WTC11 (cell line): ENCODE data around the gene AAGAB. TPM values are rescaled to one million over a fixed set of nuclear protein-coding genes. Genes with fewer than 3 reads are reported as not detected.
A peak's percentile ranks its signal among the peaks of the same experiment; 100 is the strongest.

ENCODE experiments used
- ATAC-seq: fragments of 200-7000 bp; cut with Tn5 transposase; 2 replicates; pipeline ENCODE4 v1.10.0; 2021; ENCODE audit warnings: mild to moderate bottlenecking, moderate library complexity
- CTCF ChIA-PET: fragments of 300-600 bp; sonication (Branson Sonifier 250); formaldehyde crosslinking; loops from one replicate; lab custom pipeline; 2021; ENCODE audit warnings: antibody characterized with exemption; lab: Charles Lee
- POLR2A ChIA-PET: fragments of 350-600 bp; sonication (Branson Sonifier 250); formaldehyde crosslinking; loops from one replicate; lab custom pipeline; 2021; ENCODE audit warnings: antibody characterized with exemption; lab: Charles Lee
- DNase-seq: peaks from one replicate; pipeline ENCODE4 v3.0.0; 2021; ENCODE audit warnings: low spot score
- H3K27ac Mint-ChIP-seq: 2 replicates; pipeline ENCODE4 v1.8.0; 2021; ENCODE audit warnings: mixed read lengths
- H3K27me3 Mint-ChIP-seq: 2 replicates; pipeline ENCODE4 v1.8.0; 2021; ENCODE audit warnings: low read depth, mild to moderate bottlenecking, moderate library complexity, mixed read lengths
- H3K36me3 Mint-ChIP-seq: 2 replicates; pipeline ENCODE4 v1.8.0; 2021; ENCODE audit warnings: mixed read lengths
- H3K4me1 Mint-ChIP-seq: 2 replicates; pipeline ENCODE4 v1.8.0; 2022; ENCODE audit warnings: mixed read lengths
- H3K4me3 Mint-ChIP-seq: 2 replicates; pipeline ENCODE4 v1.8.0; 2021; ENCODE audit warnings: mild to moderate bottlenecking, moderate library complexity, mixed read lengths
- H3K9me3 Mint-ChIP-seq: 2 replicates; pipeline ENCODE4 v1.8.0; 2021; ENCODE audit warnings: mixed read lengths
- CREB1 ChIP-seq: sonication (generic); formaldehyde crosslinking; IDR thresholded peaks from 2 replicates; pipeline ENCODE4 v1.8.0; 2023; ENCODE audit warnings: mild to moderate bottlenecking, missing genetic modification reagents
- FOXJ3 ChIP-seq: sonication (generic); formaldehyde crosslinking; IDR thresholded peaks from 2 replicates; pipeline ENCODE4 v1.9.0; 2021; ENCODE audit warnings: missing genetic modification reagents, mild to moderate bottlenecking, borderline replicate concordance
- HMGA2 ChIP-seq: fragments of 250-450 bp; sonication (Bioruptor Pico); IDR thresholded peaks from 2 replicates; pipeline ENCODE4 v1.4.0; 2021; ENCODE audit warnings: mild to moderate bottlenecking, moderate library complexity
- JAZF1 ChIP-seq: fragments of 250-450 bp; sonication (Bioruptor Pico); IDR thresholded peaks from 2 replicates; pipeline ENCODE4 v1.9.0; 2021; ENCODE audit warnings: moderate library complexity, mild to moderate bottlenecking, inconsistent platforms
- NFE2L1 ChIP-seq: sonication (generic); formaldehyde crosslinking; IDR thresholded peaks from 2 replicates; pipeline ENCODE4 v1.8.1; 2023; ENCODE audit warnings: missing genetic modification reagents
- NFYB ChIP-seq: sonication (generic); formaldehyde crosslinking; conservative IDR thresholded peaks from 2 replicates; pipeline ENCODE4 v1.8.0; 2022; ENCODE audit warnings: low read depth, missing genetic modification reagents
- OVOL2 ChIP-seq: fragments of 250-450 bp; sonication (Bioruptor Pico); IDR thresholded peaks from 2 replicates; pipeline ENCODE4 v1.9.0; 2021; ENCODE audit warnings: mild to moderate bottlenecking, borderline replicate concordance
- RORB ChIP-seq: fragments of 250-450 bp; sonication (Bioruptor Pico); IDR thresholded peaks from 2 replicates; pipeline ENCODE4 v1.9.0; 2021; ENCODE audit warnings: mild to moderate bottlenecking
- SOX15 ChIP-seq: fragments of 250-450 bp; sonication (Bioruptor Pico); IDR thresholded peaks from 2 replicates; pipeline ENCODE4 v1.9.0; 2021; ENCODE audit warnings: mild to moderate bottlenecking
- SP1 ChIP-seq: sonication (generic); formaldehyde crosslinking; conservative IDR thresholded peaks from 2 replicates; pipeline ENCODE4 v1.8.1; 2022; ENCODE audit warnings: missing genetic modification reagents
- TEAD1 ChIP-seq: sonication (generic); formaldehyde crosslinking; IDR thresholded peaks from 2 replicates; pipeline ENCODE4 v1.8.0; 2022; ENCODE audit warnings: mild to moderate bottlenecking, missing genetic modification reagents
- ZNF232 ChIP-seq: sonication (generic); formaldehyde crosslinking; IDR thresholded peaks from 2 replicates; pipeline ENCODE4 v1.8.0; 2022; ENCODE audit warnings: mild to moderate bottlenecking, missing genetic modification reagents
- ZNF317 ChIP-seq: sonication (generic); formaldehyde crosslinking; IDR thresholded peaks from 2 replicates; pipeline ENCODE4 v1.8.1; 2023; ENCODE audit warnings: low read depth, mild to moderate bottlenecking, moderate library complexity, missing genetic modification reagents, borderline replicate concordance
- ZNF416 ChIP-seq: fragments of 250-450 bp; sonication (Bioruptor Pico); IDR thresholded peaks from 2 replicates; pipeline ENCODE4 v1.9.0; 2021; ENCODE audit warnings: mild to moderate bottlenecking, inconsistent platforms
- ZNF423 ChIP-seq: fragments of 250-450 bp; sonication (Bioruptor Pico); IDR thresholded peaks from 2 replicates; pipeline ENCODE4 v2.1.2; 2022; ENCODE audit warnings: mild to moderate bottlenecking, moderate library complexity
- total RNA-seq: library from RNA; stranded (reverse); gene quantifications from 3 replicates; pipeline ENCODE4 v1.2.3, GENCODE V29; 2021
- TF ChIP-seq, protein P1 (sequence below): sonication (generic); formaldehyde crosslinking; IDR thresholded peaks from 2 replicates; pipeline ENCODE4 v1.8.0; 2023; ENCODE audit warnings: mild to moderate bottlenecking, missing genetic modification reagents
- TF ChIP-seq, protein P2 (sequence below): fragments of 250-450 bp; sonication (Bioruptor Pico); IDR thresholded peaks from 2 replicates; pipeline ENCODE4 v1.9.0; 2021; ENCODE audit warnings: mild to moderate bottlenecking
- TF ChIP-seq, protein P3 (sequence below): sonication (generic); formaldehyde crosslinking; IDR thresholded peaks from 2 replicates; pipeline ENCODE4 v1.8.1; 2022; ENCODE audit warnings: low read depth, missing genetic modification reagents, borderline replicate concordance
- TF ChIP-seq, protein P4 (sequence below): fragments of 200-600 bp; IDR thresholded peaks from 2 replicates; pipeline ENCODE4 v1.8.0; 2022; ENCODE audit warnings: antibody characterized with exemption
- TF ChIP-seq, protein P5 (sequence below): sonication (generic); formaldehyde crosslinking; IDR thresholded peaks from 2 replicates; pipeline ENCODE4 v1.8.0; 2023; ENCODE audit warnings: missing genetic modification reagents, mild to moderate bottlenecking, borderline replicate concordance

AAGAB gene
- total RNA-seq, 1 experiment from 2014 or later: 41.7 TPM

DNA sequence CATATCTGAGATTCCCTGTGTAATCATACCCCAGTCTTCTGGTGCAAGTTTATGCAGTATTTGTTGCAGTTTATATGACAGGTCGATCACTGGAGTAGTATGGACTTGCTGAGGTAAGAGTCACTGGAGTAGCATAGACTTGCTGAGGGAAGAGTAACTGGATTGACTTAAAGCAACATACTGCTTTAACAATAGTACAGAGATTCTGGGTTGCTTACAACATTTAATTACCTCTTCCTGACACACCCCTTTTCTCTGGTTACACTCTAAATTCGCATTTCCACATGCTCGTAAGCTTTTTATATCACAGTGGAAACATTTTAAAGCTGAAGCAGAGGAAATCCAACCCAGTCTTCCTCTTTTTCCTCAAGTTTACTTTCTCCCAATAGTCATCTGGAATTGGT lies 11.8 kb downstream of the AAGAB start:
- Mint-ChIP-seq H3K36me3 (peaks cover 25% of the 10 kb centered on the region), H3K4me3 (no peak overlapping the region), H3K27me3 (no peaks in the 10 kb centered on the region), H3K27ac (no peak overlapping the region), H3K9me3 (peaks cover 15% of the 10 kb centered on the region), H3K4me1 (peaks cover 34% of the 10 kb centered on the region)
- ChIA-PET CTCF (interaction anchor here (0.6 kb wide), 1 partner anchor 320 kb away, joined by 3 read pairs; no protein-coding TSS in a partner anchor), POLR2A (no interaction called here)
- ATAC-seq (0 out of 2 replicates have a peak, but pooled peaks have one; percentile 20), DNase-seq (no peak)
- TF ChIP-seq ZNF232 (CRISPR knock-in tag) (no peak), HMGA2 (no peak), RORB (CRISPR knock-in tag) (no peak), FOXJ3 (CRISPR knock-in tag) (no peak), TEAD1 (no peak), NFYB (CRISPR knock-in tag) (no peak), SP1 (CRISPR knock-in tag) (no peak), ZNF317 (CRISPR knock-in tag) (no peak), JAZF1 (CRISPR knock-in tag) (no peak), ZNF423 (CRISPR knock-in tag) (no peak), CREB1 (CRISPR knock-in tag) (no peak), OVOL2 (CRISPR knock-in tag) (no peak)
- TF ChIP-seq, protein P1, sequence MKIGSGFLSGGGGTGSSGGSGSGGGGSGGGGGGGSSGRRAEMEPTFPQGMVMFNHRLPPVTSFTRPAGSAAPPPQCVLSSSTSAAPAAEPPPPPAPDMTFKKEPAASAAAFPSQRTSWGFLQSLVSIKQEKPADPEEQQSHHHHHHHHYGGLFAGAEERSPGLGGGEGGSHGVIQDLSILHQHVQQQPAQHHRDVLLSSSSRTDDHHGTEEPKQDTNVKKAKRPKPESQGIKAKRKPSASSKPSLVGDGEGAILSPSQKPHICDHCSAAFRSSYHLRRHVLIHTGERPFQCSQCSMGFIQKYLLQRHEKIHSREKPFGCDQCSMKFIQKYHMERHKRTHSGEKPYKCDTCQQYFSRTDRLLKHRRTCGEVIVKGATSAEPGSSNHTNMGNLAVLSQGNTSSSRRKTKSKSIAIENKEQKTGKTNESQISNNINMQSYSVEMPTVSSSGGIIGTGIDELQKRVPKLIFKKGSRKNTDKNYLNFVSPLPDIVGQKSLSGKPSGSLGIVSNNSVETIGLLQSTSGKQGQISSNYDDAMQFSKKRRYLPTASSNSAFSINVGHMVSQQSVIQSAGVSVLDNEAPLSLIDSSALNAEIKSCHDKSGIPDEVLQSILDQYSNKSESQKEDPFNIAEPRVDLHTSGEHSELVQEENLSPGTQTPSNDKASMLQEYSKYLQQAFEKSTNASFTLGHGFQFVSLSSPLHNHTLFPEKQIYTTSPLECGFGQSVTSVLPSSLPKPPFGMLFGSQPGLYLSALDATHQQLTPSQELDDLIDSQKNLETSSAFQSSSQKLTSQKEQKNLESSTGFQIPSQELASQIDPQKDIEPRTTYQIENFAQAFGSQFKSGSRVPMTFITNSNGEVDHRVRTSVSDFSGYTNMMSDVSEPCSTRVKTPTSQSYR (CRISPR knock-in tag): no peak
- TF ChIP-seq, protein P2, sequence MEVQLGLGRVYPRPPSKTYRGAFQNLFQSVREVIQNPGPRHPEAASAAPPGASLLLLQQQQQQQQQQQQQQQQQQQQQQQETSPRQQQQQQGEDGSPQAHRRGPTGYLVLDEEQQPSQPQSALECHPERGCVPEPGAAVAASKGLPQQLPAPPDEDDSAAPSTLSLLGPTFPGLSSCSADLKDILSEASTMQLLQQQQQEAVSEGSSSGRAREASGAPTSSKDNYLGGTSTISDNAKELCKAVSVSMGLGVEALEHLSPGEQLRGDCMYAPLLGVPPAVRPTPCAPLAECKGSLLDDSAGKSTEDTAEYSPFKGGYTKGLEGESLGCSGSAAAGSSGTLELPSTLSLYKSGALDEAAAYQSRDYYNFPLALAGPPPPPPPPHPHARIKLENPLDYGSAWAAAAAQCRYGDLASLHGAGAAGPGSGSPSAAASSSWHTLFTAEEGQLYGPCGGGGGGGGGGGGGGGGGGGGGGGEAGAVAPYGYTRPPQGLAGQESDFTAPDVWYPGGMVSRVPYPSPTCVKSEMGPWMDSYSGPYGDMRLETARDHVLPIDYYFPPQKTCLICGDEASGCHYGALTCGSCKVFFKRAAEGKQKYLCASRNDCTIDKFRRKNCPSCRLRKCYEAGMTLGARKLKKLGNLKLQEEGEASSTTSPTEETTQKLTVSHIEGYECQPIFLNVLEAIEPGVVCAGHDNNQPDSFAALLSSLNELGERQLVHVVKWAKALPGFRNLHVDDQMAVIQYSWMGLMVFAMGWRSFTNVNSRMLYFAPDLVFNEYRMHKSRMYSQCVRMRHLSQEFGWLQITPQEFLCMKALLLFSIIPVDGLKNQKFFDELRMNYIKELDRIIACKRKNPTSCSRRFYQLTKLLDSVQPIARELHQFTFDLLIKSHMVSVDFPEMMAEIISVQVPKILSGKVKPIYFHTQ: no peak

DNA sequence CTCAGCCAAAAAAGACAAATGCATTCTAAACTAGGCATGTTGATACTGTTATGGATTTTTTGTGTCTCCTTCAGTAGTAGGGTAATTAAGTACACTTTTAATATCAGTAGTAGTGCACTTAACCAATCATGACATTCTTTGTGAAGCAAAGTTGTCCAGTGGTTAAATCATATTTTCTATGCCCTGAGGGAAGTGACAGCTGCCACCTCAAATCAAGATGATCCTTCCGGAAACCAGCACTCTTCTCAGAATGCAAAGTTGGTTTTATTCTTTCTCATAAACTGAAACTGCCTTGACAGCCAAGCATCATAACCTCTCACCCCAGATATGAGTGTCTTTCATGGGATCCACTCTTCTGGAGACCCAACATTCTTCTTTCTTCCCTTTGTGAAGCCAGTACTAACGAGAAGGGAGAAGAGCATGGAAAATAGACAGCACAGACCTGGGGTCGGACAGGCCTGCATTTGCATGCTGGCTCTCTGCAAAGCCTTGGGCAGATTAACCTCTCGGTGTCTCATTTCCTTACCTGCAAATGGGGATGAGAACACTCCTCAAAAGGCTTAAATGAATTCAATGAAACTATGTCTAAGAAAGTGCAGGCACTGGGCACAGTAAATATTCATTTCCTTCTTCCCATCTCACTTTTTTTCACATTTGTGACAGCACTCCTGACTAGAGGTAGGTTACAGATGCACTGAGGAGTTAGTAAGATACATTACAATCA lies 13.2 kb downstream of the AAGAB start:
- POLR2A ChIA-PET: no interaction called here
- peak overlapping the region; percentile 54; the same call in 1 of the 2 replicates for H3K27ac Mint-ChIP-seq
- peaks cover 11% of the 10 kb centered on the region for H3K36me3 Mint-ChIP-seq
- peaks cover 34% of the 10 kb centered on the region for H3K4me1 Mint-ChIP-seq
- CTCF ChIA-PET: interaction anchor here (0.7 to 2.7 kb wide), 6 partner anchors 8 to 298 kb away, joined by 3 to 17 read pairs (median 5); no protein-coding TSS in a partner anchor
- no peak for DNase-seq
- H3K4me3 Mint-ChIP-seq: no peak overlapping the region
- peak; percentile 52; the same call in 1 of the 2 replicates for ATAC-seq
- H3K9me3 Mint-ChIP-seq: peaks cover under 1% of the 10 kb centered on the region; the same call in 1 of the 2 replicates
- H3K27me3 Mint-ChIP-seq: no peaks in the 10 kb centered on the region
- TF ChIP-seq CREB1 (CRISPR knock-in tag) (no peak), SOX15 (CRISPR knock-in tag) (no peak), RORB (CRISPR knock-in tag) (no peak), NFE2L1 (CRISPR knock-in tag) (no peak), ZNF416 (no peak), JAZF1 (CRISPR knock-in tag) (no peak)
- TF ChIP-seq, protein P3, sequence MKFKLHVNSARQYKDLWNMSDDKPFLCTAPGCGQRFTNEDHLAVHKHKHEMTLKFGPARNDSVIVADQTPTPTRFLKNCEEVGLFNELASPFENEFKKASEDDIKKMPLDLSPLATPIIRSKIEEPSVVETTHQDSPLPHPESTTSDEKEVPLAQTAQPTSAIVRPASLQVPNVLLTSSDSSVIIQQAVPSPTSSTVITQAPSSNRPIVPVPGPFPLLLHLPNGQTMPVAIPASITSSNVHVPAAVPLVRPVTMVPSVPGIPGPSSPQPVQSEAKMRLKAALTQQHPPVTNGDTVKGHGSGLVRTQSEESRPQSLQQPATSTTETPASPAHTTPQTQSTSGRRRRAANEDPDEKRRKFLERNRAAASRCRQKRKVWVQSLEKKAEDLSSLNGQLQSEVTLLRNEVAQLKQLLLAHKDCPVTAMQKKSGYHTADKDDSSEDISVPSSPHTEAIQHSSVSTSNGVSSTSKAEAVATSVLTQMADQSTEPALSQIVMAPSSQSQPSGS (CRISPR knock-in tag): no peak
- TF ChIP-seq, protein P4, sequence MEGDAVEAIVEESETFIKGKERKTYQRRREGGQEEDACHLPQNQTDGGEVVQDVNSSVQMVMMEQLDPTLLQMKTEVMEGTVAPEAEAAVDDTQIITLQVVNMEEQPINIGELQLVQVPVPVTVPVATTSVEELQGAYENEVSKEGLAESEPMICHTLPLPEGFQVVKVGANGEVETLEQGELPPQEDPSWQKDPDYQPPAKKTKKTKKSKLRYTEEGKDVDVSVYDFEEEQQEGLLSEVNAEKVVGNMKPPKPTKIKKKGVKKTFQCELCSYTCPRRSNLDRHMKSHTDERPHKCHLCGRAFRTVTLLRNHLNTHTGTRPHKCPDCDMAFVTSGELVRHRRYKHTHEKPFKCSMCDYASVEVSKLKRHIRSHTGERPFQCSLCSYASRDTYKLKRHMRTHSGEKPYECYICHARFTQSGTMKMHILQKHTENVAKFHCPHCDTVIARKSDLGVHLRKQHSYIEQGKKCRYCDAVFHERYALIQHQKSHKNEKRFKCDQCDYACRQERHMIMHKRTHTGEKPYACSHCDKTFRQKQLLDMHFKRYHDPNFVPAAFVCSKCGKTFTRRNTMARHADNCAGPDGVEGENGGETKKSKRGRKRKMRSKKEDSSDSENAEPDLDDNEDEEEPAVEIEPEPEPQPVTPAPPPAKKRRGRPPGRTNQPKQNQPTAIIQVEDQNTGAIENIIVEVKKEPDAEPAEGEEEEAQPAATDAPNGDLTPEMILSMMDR: no peak
- TF ChIP-seq, protein P5, sequence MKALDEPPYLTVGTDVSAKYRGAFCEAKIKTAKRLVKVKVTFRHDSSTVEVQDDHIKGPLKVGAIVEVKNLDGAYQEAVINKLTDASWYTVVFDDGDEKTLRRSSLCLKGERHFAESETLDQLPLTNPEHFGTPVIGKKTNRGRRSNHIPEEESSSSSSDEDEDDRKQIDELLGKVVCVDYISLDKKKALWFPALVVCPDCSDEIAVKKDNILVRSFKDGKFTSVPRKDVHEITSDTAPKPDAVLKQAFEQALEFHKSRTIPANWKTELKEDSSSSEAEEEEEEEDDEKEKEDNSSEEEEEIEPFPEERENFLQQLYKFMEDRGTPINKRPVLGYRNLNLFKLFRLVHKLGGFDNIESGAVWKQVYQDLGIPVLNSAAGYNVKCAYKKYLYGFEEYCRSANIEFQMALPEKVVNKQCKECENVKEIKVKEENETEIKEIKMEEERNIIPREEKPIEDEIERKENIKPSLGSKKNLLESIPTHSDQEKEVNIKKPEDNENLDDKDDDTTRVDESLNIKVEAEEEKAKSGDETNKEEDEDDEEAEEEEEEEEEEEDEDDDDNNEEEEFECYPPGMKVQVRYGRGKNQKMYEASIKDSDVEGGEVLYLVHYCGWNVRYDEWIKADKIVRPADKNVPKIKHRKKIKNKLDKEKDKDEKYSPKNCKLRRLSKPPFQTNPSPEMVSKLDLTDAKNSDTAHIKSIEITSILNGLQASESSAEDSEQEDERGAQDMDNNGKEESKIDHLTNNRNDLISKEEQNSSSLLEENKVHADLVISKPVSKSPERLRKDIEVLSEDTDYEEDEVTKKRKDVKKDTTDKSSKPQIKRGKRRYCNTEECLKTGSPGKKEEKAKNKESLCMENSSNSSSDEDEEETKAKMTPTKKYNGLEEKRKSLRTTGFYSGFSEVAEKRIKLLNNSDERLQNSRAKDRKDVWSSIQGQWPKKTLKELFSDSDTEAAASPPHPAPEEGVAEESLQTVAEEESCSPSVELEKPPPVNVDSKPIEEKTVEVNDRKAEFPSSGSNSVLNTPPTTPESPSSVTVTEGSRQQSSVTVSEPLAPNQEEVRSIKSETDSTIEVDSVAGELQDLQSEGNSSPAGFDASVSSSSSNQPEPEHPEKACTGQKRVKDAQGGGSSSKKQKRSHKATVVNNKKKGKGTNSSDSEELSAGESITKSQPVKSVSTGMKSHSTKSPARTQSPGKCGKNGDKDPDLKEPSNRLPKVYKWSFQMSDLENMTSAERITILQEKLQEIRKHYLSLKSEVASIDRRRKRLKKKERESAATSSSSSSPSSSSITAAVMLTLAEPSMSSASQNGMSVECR: no peak
